ENCODE results near the gene MYH14. TPM values are rescaled to one million over a fixed set of nuclear protein-coding genes. Genes with fewer than 3 reads are reported as not detected.

Gene MYH14
- total RNA-seq, 1 donor from 2014 or later, result not detected

GRCh38 chr19:50264483-50265186, 61.2 kb downstream of the MYH14 start:
- no peak for TF ChIP-seq CTCF (IDR thresholded peaks at IDR 0.05)
- Mint-ChIP-seq H3K27ac (no peak overlapping the region), H3K27me3 (peaks cover 16% of the 10 kb centered on the region), H3K36me3 (ENCODE audit: low read depth) (no peaks in the 10 kb centered on the region), H3K4me3 (no peak overlapping the region), H3K4me1 (no peaks in the 10 kb centered on the region), H3K9me3 (no peaks in the 10 kb centered on the region)
- ChIA-PET CTCF (no interaction called here), POLR2A (no interaction called here)
- intact Hi-C loops (cut with micrococcal nuclease), result no loop called here
- ATAC-seq (ENCODE audit: low read depth) (no peak), DNase-seq (no peak)

- Mint-ChIP-seq H3K4me1 (no peaks in the 10 kb centered on the region), H3K27ac (no peak overlapping the region), H3K4me3 (no peak overlapping the region), H3K9me3 (no peaks in the 10 kb centered on the region), H3K36me3 (ENCODE audit: low read depth) (no peaks in the 10 kb centered on the region), H3K27me3 (peaks cover 19% of the 10 kb centered on the region)
- CTCF ChIA-PET, result no interaction called here
- no peak for DNase-seq
- ATAC-seq (ENCODE audit: low read depth), result no peak
- POLR2A ChIA-PET, result no interaction called here
- intact Hi-C loops (cut with micrococcal nuclease), result no loop called here
- no peak for TF ChIP-seq CTCF (IDR thresholded peaks at IDR 0.05)
These were observed 62.6 kb downstream of the MYH14 start for GRCh38 chr19:50266041-50266440.

- CTCF ChIA-PET, result no interaction called here
- POLR2A ChIA-PET, result no interaction called here
- ATAC-seq (ENCODE audit: low read depth) (no peak), DNase-seq (no peak)
- Mint-ChIP-seq H3K27ac (no peak overlapping the region), H3K4me1 (no peaks in the 10 kb centered on the region), H3K4me3 (no peak overlapping the region), H3K9me3 (no peaks in the 10 kb centered on the region), H3K27me3 (peaks cover 21% of the 10 kb centered on the region), H3K36me3 (ENCODE audit: low read depth) (no peaks in the 10 kb centered on the region)
- intact Hi-C loops (cut with micrococcal nuclease), result no loop called here
- no peak for TF ChIP-seq CTCF (IDR thresholded peaks at IDR 0.05)
These were observed 63.5 kb downstream of the MYH14 start for GRCh38 chr19:50266896-50267295.

GRCh38 chr19:50268041-50268440, 64.6 kb downstream of the MYH14 start:
- H3K4me3 Mint-ChIP-seq, result no peak overlapping the region
- no peaks in the 10 kb centered on the region for H3K4me1 Mint-ChIP-seq
- H3K27ac Mint-ChIP-seq, result no peak overlapping the region
- peaks cover 23% of the 10 kb centered on the region for H3K27me3 Mint-ChIP-seq
- no peak for DNase-seq
- no peaks in the 10 kb centered on the region for H3K36me3 Mint-ChIP-seq (ENCODE audit: low read depth)
- ChIA-PET CTCF (no interaction called here), POLR2A (no interaction called here)
- no peak for TF ChIP-seq CTCF (IDR thresholded peaks at IDR 0.05)
- ATAC-seq (ENCODE audit: low read depth), result no peak
- intact Hi-C loops (cut with micrococcal nuclease), result no loop called here
- no peaks in the 10 kb centered on the region for H3K9me3 Mint-ChIP-seq

- no peak for TF ChIP-seq CTCF (IDR thresholded peaks at IDR 0.05)
- DNase-seq, result no peak
- CTCF ChIA-PET, result no interaction called here
- Mint-ChIP-seq H3K27ac (no peak overlapping the region), H3K36me3 (ENCODE audit: low read depth) (no peaks in the 10 kb centered on the region), H3K9me3 (no peaks in the 10 kb centered on the region), H3K4me3 (no peak overlapping the region), H3K27me3 (peaks cover 23% of the 10 kb centered on the region), H3K4me1 (no peaks in the 10 kb centered on the region)
- intact Hi-C loops (cut with micrococcal nuclease), result no loop called here
- ATAC-seq (ENCODE audit: low read depth), result no peak
- POLR2A ChIA-PET, result no interaction called here
These were observed 65.1 kb downstream of the MYH14 start for GRCh38 chr19:50268501-50268900.
